Gastroesophageal sphincter (tissue), 4 donors: Measurements from ENCODE around the gene ZNF576. TPM values are rescaled to one million over a fixed set of nuclear protein-coding genes. Genes with fewer than 3 reads are reported as not detected.
"Not testable (repeated sequence)": the region's sequence is repeated elsewhere in the genome, so short reads cannot be mapped to it uniquely, and the experiment has no call there.

ENCODE experiments used
- ATAC-seq: fragments of 150-250 bp; one replicate; pipeline ENCODE4 v1.9.1; 2016; ENCODE audit warnings: mild to moderate bottlenecking, moderate library complexity
- H3K27ac ChIP-seq, 4 donors: fragments of 200-600 bp; sonication (generic) in 3 of 4; 1 replicate in 3 of 4; 2 replicates in 1 of 4; pipeline ENCODE4 v1.5.1; 2016 to 2019
- H3K27me3 ChIP-seq: fragments of 200-600 bp; sonication (generic); one replicate; pipeline ENCODE4 v1.5.1; 2019
- H3K36me3 ChIP-seq, 2 donors: fragments of 200-600 bp; sonication (generic); one replicate each; pipeline ENCODE4 v1.5.1; 2019; ENCODE audit warnings: control low read depth in 1 of 2
- H3K4me1 ChIP-seq, 3 donors: fragments of 200-600 bp; sonication (generic); 1 replicate in 2 of 3; 2 replicates in 1 of 3; pipeline ENCODE4 v1.5.1; 2016 to 2019; ENCODE audit warnings: control low read depth in 2 of 3
- H3K4me3 ChIP-seq, 2 donors: fragments of 200-600 bp; sonication (generic); one replicate each; pipeline ENCODE4 v1.5.1; 2019; ENCODE audit warnings: mild to moderate bottlenecking in 1 of 2, moderate library complexity in 1 of 2
- H3K9me3 ChIP-seq, 3 donors: fragments of 200-600 bp; sonication (generic); one replicate each; pipeline ENCODE4 v1.5.1; 2017 to 2019; ENCODE audit warnings: control low read depth in 2 of 3
- CTCF ChIP-seq, 4 experiments: fragments of 200-600 bp in 2 of 4; fragments of 450-650 bp in 2 of 4; sonication (generic) in 1 of 4; IDR thresholded peaks; one replicate each; pipeline ENCODE4 v1.5.1; 2017 to 2019; ENCODE audit warnings: antibody characterized with exemption in 4 of 4, mild to moderate bottlenecking in 2 of 4, moderate library complexity in 2 of 4
- EP300 ChIP-seq: sonication (generic); formaldehyde crosslinking; IDR thresholded peaks from one replicate; pipeline ENCODE4 v1.6.1; 2017; ENCODE audit warnings: antibody characterized with exemption, mild to moderate bottlenecking
- POLR2A ChIP-seq, 2 donors: fragments of 450-650 bp; IDR thresholded peaks; one replicate each; pipeline ENCODE4 v1.6.1; 2017; ENCODE audit warnings: antibody characterized with exemption in 2 of 2, mild to moderate bottlenecking in 2 of 2, moderate library complexity in 1 of 2
- POLR2AphosphoS5 ChIP-seq: sonication (generic); formaldehyde crosslinking; IDR thresholded peaks from one replicate; pipeline ENCODE4 v1.6.1; 2017; ENCODE audit warnings: antibody characterized with exemption
- WGBS, 2 donors: methylation state at CpG; one replicate each; pipeline ENCODE4 v1.1.5; 2018; ENCODE audit warnings: low coverage in 1 of 2; 5-methylcytosine and 5-hydroxymethylcytosine counted together
- total RNA-seq, 4 donors: library from RNA; depleted of rRNA; stranded (reverse); fragments of >200 nt; gene quantifications; one replicate each; pipeline ENCODE4 v1.1.0, GENCODE V29; 2016

Gene ZNF576
- total RNA-seq, 4 donors from 2014 or later = 10.8 to 19.9 (median 14.2) TPM

GRCh38 chr19:43648633-43649032 is 52.2 kb downstream of the ZNF576 start:
- H3K4me1 ChIP-seq = peaks cover 0 to 10% (median 0%) of the 10 kb centered on the region in 3 donors
- peaks cover 0 to 42% of the 10 kb centered on the region in 2 donors for H3K36me3 ChIP-seq
- H3K27me3 ChIP-seq = no peaks in the 10 kb centered on the region
- no peaks in the 10 kb centered on the region for H3K9me3 ChIP-seq
- 90 to 100% methylated on average over 2 to 3 of the region's 6 CpGs for WGBS, 2 donors
- no peak for ATAC-seq
- no peak overlapping the region for H3K27ac ChIP-seq
- no peak for TF ChIP-seq POLR2AphosphoS5
- TF ChIP-seq EP300 = no peak
- TF ChIP-seq CTCF (IDR thresholded peaks at IDR 0.05) = no peak
- TF ChIP-seq POLR2A (IDR thresholded peaks at IDR 0.05) = no peak
- no peak overlapping the region for H3K4me3 ChIP-seq

- 96% methylated on average over 2 of the region's 2 CpGs for WGBS, 2 donors
- peaks cover 0 to 10% (median 0%) of the 10 kb centered on the region in 3 donors for H3K4me1 ChIP-seq
- H3K9me3 ChIP-seq = no peaks in the 10 kb centered on the region
- H3K27me3 ChIP-seq = no peaks in the 10 kb centered on the region
- no peak overlapping the region for H3K4me3 ChIP-seq
- no peak overlapping the region for H3K27ac ChIP-seq
- TF ChIP-seq EP300 = no peak
- no peak for TF ChIP-seq POLR2A (IDR thresholded peaks at IDR 0.05)
- no peak for TF ChIP-seq CTCF (IDR thresholded peaks at IDR 0.05)
- no peak for TF ChIP-seq POLR2AphosphoS5
- peaks cover 0 to 50% of the 10 kb centered on the region in 2 donors for H3K36me3 ChIP-seq
- ATAC-seq = no peak
Measured at GRCh38 chr19:43649514-43649913, 53.1 kb downstream of the ZNF576 start.

GRCh38 chr19:43650276-43650675 is 53.9 kb downstream of the ZNF576 start:
- H3K4me3 ChIP-seq, H3K27ac ChIP-seq, ATAC-seq, H3K27me3 ChIP-seq, H3K9me3 ChIP-seq: not testable (repeated sequence)
- Histone ChIP-seq H3K36me3 (peaks cover 0 to 58% of the 10 kb centered on the region in 2 donors), H3K4me1 (peaks cover 0 to 10% (median 0%) of the 10 kb centered on the region in 3 donors)
- WGBS, 2 donors = 89 to 100% methylated on average over 2 to 7 of the region's 7 CpGs

Other genes with a start within 250 kb of the ZNF576 start
- gene CD177, start 242.9 kb upstream of the ZNF576 start, total RNA-seq = 1 to 10 TPM in 1 of 4 donors, under 1 TPM in 3; 0.15 to 1.8 (median 0.69) TPM
- gene TEX101, start 181.7 kb upstream of the ZNF576 start, total RNA-seq = not detected
- gene LYPD3, start 131.0 kb upstream of the ZNF576 start, total RNA-seq = 1 to 10 TPM in 3 of 4 donors, under 1 TPM in 1; 0.39 to 8.4 (median 2.7) TPM
- 10 to 100 TPM in 3 of 4 donors, 1 to 10 TPM in 1; 8.8 to 38.1 (median 14.9) TPM for gene PHLDB3, start 91.8 kb upstream of the ZNF576 start, total RNA-seq
- gene ETHE1, start 69.4 kb upstream of the ZNF576 start, total RNA-seq = 10 to 100 TPM; 33.3 to 55.9 (median 52.3) TPM
- gene ZNF575, start 63.4 kb upstream of the ZNF576 start, total RNA-seq = 1 to 10 TPM in 1 of 4 donors, under 1 TPM in 1, not detected in 2; 0.66 to 3.3 TPM
- gene XRCC1, start 21.1 kb upstream of the ZNF576 start, total RNA-seq = 10 to 100 TPM; 17.9 to 31.0 (median 22.6) TPM
- gene PINLYP, start 20.8 kb upstream of the ZNF576 start, total RNA-seq = 1 to 10 TPM; 2.3 to 9.4 (median 6.7) TPM
- gene IRGQ, start 461 bp upstream of the ZNF576 start, total RNA-seq = 10 to 100 TPM; 25.5 to 38.5 (median 27.8) TPM
- under 1 TPM in 1 of 4 donors, not detected in 3; 0.13 TPM for gene SRRM5, start 15.5 kb downstream of the ZNF576 start, total RNA-seq
- 10 to 100 TPM; 33.9 to 54.1 (median 45.0) TPM for gene ZNF428, start 23.0 kb downstream of the ZNF576 start, total RNA-seq
- 10 to 100 TPM; 19.8 to 52.5 (median 31.6) TPM for gene CADM4, start 43.3 kb downstream of the ZNF576 start, total RNA-seq
- 10 to 100 TPM in 3 of 4 donors, 1 to 10 TPM in 1; 3.4 to 25.8 (median 15.7) TPM for gene PLAUR, start 73.6 kb downstream of the ZNF576 start, total RNA-seq
- not detected for gene IRGC, start 119.5 kb downstream of the ZNF576 start, total RNA-seq
- gene SMG9, start 158.4 kb downstream of the ZNF576 start, total RNA-seq = 10 to 100 TPM in 3 of 4 donors, 1 to 10 TPM in 1; 8.9 to 25.9 (median 17.9) TPM
- 1 to 10 TPM; 1.8 to 7.1 (median 3.4) TPM for gene KCNN4, start 184.4 kb downstream of the ZNF576 start, total RNA-seq
- gene LYPD5, start 205.9 kb downstream of the ZNF576 start, total RNA-seq = 1 to 10 TPM; 3.1 to 9.8 (median 5.2) TPM
- gene ZNF283, start 230.7 kb downstream of the ZNF576 start, total RNA-seq = 10 to 100 TPM in 3 of 4 donors, 1 to 10 TPM in 1; 9.6 to 11.4 (median 10.5) TPM